HG02884 (cell line): ENCODE data around the gene PHLDB2.

ENCODE experiments used
- ATAC-seq: cut with Tn5 transposase; IDR thresholded peaks from one replicate; pipeline ENCODE4 v1.9.1; 2021; ENCODE audit warnings: mild to moderate bottlenecking, moderate library complexity; ENCODE audit not compliant: unreplicated experiment

The PHLDB2 gene

GRCh38 chr3:111921181-111921580, 62.1 kb downstream of the PHLDB2 start:
- ATAC-seq = no peak

DNA sequence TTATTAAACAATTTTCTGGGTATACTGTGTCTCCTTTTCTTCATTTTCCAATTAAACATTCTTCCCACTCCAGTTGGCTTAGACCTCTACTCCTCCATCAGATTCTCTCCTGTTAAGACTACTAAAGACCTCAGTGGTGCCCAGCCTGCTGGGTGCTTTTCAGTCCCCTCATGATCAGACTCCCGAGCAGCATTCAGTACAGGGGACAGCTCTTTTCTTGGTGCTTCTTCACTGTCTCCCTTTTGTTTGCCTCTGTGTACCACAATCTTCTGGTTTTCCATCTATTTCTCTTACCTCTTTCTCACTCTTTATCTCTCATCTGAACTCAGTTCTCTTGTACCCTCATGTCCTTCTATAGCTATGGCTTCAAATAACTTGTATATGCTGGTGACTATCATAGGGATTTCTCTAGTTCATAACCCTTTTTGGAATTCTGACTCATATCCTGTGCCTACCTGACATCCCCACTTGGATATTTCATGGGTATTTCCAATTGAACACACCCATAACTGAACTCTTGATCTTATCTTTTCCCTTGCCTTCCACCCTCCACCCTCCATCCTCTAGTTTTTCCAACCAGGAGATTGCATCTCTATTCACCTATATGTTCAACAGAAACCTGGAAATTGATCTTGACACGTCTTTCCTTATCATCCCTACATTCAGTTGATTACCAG, 64.2 kb downstream of the PHLDB2 start:
- no peak for ATAC-seq

- no peak for ATAC-seq
Measured at GRCh38 chr3:111923806-111924205, 64.7 kb downstream of the PHLDB2 start.

DNA sequence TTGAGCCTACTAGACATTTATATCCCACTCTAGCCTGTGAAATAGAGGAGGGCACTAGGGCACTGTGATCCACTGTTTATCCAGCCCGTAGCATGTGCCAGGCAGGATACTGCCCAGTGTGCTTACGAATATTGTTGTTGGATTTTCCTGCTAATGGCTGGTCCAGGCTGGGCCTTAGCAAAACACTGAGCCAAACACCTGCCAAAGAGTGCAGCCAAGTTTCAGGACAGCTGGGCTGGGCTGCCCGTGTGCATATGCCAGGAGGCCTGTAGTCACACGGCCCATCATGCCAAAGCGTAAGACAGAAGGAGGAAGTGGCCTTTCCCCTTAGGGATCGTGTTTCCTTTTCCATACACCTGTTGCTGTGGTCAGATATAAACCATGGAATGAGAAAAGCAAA, 65.2 kb downstream of the PHLDB2 start:
- no peak for ATAC-seq

DNA sequence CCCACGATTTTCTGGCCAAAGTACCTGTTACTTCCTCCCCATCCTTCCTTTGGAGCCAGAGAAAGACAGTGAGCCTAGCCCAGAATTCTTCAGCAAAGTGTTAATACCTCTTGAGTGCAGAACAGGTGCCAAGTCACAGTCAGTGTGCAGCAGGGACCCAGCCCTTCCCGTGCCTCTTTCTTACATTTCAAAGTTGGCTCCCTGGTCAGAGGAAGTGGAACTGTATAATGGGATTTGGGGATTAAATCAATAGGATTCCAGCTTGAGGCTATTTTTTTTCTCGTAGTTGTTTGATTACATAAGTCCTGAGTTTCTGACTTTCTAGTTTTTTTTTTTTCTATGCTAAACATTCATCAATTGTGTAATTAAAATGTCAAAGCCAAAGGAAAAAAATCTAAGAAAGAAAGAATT, 67.2 kb downstream of the PHLDB2 start:
- no peak for ATAC-seq

GRCh38 chr3:111928613-111929012, 69.5 kb downstream of the PHLDB2 start:
- ATAC-seq = no peak

DNA sequence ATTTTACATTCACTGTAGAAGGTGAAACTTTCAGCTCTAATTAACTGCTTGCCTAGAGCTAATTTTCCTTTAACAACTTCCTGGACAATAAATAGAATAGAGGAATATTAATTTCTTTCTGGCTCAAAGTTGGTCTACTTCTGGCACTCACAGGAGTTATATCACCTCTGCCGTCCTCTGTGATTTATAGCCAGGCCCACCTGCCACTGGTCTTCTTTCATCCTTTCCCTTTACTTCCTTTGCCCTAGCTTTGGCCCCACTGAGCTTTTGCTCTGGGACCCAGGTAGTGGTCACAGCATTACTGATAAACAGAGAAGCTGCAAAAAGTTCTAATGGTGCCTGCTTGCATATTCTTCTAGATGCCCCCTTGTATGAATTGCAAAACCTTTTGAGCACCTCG, 70.4 kb downstream of the PHLDB2 start:
- ATAC-seq = no peak

- no peak for ATAC-seq
Measured at GRCh38 chr3:111932946-111933345, 73.9 kb downstream of the PHLDB2 start.

DNA sequence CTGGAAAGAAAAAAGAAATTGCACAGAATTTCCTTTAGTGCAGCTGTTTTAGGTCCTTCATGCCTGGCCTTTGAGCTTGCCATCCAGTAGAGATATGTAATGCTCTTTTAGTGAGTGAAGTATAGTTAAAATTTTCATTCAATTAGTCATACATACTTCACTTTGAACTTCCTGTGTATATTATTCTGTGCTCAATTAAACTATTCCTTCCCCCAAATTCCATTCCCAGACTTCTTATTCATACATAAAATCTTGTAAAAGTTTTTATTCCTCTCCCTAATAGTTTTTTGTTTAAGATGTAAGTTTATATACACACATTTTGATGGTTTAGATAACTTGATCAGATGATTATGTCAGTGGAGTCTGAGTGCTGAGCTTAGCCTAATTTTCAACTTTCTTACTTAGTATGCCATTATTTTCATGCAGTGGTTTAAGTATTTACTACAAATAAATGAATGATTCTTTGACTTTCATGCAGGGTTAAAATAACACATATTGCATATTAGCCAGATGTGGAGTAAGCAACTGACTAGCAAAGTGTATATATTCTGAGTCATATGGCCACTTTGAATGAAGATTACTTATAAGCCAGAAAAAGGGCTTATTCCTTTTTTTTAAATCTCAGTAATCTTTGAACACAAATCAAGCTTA, 77.3 kb downstream of the PHLDB2 start:
- no peak for ATAC-seq

DNA sequence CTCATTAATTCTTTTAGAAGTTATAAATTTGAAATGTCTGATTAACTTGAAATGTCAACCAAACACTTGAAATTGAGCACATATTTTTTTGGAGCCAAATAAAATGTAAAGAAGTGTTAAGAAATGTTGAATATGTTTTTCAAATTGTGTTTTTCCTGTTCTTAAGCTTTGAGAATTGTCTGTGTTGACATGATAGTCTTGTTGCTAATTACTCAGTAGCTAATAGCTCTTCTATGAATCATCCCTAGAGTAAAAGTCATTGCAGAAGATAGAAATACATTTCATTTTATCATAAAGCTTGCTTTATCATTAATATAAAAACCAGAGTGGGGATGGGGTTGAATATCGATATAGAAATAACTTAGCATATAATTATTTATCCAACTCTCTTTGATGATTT, 77.9 kb downstream of the PHLDB2 start:
- no peak for ATAC-seq

- ATAC-seq = no peak
Measured at GRCh38 chr3:111937871-111938270, 78.8 kb downstream of the PHLDB2 start.

DNA sequence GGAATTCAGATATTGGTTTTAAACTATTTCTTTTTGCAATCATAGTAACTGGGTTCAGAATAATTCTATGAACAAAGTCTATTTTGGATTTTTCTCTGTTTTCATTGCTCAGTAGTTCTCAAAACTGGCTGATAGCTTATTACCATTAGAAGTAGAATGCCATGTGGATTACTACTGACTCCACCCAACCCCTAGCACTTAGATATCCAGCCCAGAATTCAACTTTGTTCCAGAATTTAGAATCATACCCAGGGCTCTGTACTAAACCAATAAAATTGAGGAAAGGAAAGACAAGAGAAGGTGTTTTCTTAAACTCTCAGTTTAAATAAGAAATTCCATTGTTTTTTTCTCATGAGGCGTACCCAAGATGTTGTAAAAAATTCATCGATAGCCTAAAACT, 80.8 kb downstream of the PHLDB2 start:
- ATAC-seq = no peak

GRCh38 chr3:111943533-111943932, 84.5 kb downstream of the PHLDB2 start:
- ATAC-seq = no peak

GRCh38 chr3:111944372-111944771, 85.3 kb downstream of the PHLDB2 start:
- no peak for ATAC-seq

DNA sequence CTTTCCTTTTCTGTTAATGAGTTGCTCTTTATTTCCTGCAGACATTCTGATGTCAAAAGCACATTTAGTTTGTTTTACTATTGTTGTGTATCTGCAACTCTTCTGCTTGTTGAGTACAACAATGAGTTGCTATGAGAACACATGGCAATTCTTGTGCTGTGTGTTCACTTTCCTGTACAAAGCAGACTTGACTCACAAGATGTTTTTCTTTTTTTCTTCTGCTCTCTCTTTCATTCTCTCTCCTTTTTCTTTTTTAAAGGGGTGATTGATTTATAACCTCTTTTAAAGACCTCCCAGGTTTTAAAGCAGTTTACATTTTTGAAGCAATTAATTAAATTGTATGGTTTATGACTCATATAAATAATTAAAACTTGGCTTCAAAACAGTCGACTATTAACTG, 88.2 kb downstream of the PHLDB2 start:
- ATAC-seq = no peak

DNA sequence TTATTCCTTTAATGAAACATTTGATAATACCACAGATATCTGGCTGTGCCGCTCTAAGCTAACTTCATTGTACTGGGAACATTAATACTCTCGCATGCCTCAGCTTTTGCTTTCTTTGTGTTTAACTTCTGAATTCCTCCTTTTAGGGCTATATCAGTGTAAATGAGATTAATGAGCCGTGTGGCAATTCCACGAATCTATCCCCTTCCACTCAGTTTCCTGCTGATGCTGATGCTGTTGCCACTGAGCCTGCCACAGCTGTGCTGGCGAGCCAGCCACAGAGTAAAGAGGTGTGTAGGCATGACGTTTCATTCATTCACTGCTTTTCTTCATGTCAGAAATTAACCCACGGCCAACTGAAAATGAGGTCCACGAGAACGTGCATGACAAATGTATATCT, 89.7 kb downstream of the PHLDB2 start:
- ATAC-seq = no peak

DNA sequence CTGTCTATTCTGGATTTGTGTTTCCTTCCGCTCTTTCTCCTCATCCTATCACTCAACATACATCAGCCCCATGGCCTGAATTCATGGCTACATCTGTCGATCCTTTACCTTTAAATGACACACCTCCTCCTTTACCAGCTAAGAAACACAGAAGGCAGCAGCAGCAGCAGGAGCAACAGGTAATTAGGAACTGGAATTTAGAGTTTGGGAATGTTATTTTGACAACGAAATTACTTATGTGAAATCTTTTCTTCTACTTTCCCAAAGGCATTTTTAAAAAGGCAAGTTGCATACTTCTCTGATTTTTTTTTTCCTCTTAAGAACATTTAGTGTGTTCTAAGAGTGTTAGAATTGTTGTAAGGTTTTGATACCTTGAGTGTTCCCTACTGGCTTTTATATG, 90.6 kb downstream of the PHLDB2 start:
- ATAC-seq = no peak

- no peak for ATAC-seq
Measured at GRCh38 chr3:111951032-111951431, 92.0 kb downstream of the PHLDB2 start.

GRCh38 chr3:111952086-111952485, 93.0 kb downstream of the PHLDB2 start:
- no peak for ATAC-seq

DNA sequence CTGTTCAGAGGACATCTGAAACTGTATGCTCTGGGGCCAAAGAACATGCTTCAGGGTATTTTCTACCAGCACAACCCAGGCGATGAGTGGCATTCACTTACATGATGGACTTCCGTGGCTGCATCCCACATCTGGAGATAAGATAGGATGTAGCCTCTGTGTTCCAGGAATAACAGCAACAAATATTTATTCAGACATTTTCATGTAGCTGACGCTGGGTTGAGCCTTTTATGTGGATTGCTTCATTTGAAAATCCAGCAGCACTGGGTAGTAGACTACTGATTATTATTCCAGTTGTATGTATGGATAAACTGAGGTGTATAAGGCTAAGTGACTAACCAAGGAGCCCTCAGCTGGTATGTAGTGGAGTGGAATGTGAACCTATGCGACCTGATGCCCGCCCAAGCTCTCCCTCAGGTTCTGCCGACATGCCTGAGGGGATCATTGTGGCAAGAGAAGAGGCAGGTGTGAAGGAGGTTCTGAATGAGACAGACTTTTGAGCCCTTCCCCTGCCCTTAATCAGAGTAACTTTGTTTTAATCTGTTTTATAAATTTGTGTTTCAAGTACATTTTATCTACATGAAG, 93.9 kb downstream of the PHLDB2 start:
- no peak for ATAC-seq

DNA sequence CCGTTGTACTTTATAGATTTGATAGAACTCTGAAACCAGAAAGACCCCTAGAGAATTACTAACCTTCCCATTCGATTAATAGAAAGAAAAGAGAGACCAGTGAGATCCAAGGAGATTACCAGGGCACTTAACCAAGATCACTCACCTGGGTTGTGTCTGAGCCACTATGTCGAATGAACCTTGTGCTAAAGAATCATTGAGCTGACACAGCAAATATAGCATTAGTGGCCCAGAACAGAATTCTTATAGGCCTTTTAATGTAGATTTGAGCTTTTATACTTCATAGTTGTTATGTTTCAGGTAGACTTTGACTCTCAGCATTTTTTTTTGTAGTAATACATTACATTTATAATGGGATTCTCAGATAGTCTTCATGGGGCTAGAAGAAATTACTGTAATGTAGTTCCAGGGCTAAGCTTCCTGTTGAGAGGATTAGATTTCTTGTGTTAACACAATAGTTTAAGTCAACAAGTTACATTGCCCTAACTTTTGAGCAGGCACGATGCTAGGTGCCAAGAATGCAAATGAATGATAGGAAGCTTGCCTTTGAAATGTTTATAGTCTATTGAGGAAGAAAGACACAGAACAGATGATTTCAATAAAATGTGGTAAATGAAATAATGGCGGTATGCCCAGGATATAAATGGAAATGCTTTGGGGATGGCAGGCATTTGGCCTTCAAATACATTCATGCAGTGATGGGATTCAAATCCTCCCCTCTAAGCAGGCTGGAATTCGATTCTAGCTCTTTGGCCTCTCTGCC, 95.3 kb downstream of the PHLDB2 start:
- no peak for ATAC-seq

- ATAC-seq = no peak
Measured at GRCh38 chr3:111955876-111956275, 96.8 kb downstream of the PHLDB2 start.
